Immature natural killer cell (primary cell): ENCODE results near the gene TERB1. TPM values are rescaled to one million over a fixed set of nuclear protein-coding genes. Genes with fewer than 3 reads are reported as not detected.

ENCODE experiments used
- DNase-seq, 3 donors: peaks; one replicate each; pipeline ENCODE4 v3.0.0; 2022; ENCODE audit warnings: mixed read lengths in 1 of 3
- H3K27ac Mint-ChIP-seq, 6 donors: one replicate each; pipeline ENCODE4 v1.8.0; 2020; ENCODE audit warnings: mixed read lengths in 6 of 6, mild to moderate bottlenecking in 5 of 6, inconsistent platforms in 4 of 6, moderate library complexity in 3 of 6
- H3K27me3 Mint-ChIP-seq, 3 donors: one replicate each; pipeline ENCODE4 v1.8.0; 2020 to 2021; ENCODE audit warnings: low read depth in 3 of 3, mild to moderate bottlenecking in 3 of 3, mixed read lengths in 3 of 3, moderate library complexity in 3 of 3, inconsistent platforms in 1 of 3
- H3K36me3 Mint-ChIP-seq, 3 donors: one replicate each; pipeline ENCODE4 v1.8.0; 2020; ENCODE audit warnings: mixed read lengths in 3 of 3, inconsistent platforms in 2 of 3, mild to moderate bottlenecking in 2 of 3
- H3K4me1 Mint-ChIP-seq, 2 donors: one replicate each; pipeline ENCODE4 v1.8.0; 2020; ENCODE audit warnings: inconsistent platforms in 2 of 2, mild to moderate bottlenecking in 2 of 2, mixed read lengths in 2 of 2, moderate library complexity in 1 of 2
- H3K4me3 Mint-ChIP-seq, 5 donors: one replicate each; pipeline ENCODE4 v1.8.0; 2020; ENCODE audit warnings: mild to moderate bottlenecking in 5 of 5, mixed read lengths in 5 of 5, inconsistent platforms in 3 of 5, moderate library complexity in 3 of 5
- H3K9me3 Mint-ChIP-seq, 6 donors: one replicate each; pipeline ENCODE4 v1.8.0; 2020; ENCODE audit warnings: mild to moderate bottlenecking in 6 of 6, mixed read lengths in 6 of 6, inconsistent platforms in 4 of 6, moderate library complexity in 3 of 6
- polyA plus RNA-seq, 3 donors: library from polyadenylated mRNA; unstranded; fragments of 300-500 nt; fragmentation: Illumina TruSeq; gene quantifications; one replicate each; pipeline ENCODE4 v1.2.3, GENCODE V29; 2021

Gene TERB1
- polyA plus RNA-seq, 3 donors from 2014 or later, result 0.11 TPM; not detected in 2

DNA sequence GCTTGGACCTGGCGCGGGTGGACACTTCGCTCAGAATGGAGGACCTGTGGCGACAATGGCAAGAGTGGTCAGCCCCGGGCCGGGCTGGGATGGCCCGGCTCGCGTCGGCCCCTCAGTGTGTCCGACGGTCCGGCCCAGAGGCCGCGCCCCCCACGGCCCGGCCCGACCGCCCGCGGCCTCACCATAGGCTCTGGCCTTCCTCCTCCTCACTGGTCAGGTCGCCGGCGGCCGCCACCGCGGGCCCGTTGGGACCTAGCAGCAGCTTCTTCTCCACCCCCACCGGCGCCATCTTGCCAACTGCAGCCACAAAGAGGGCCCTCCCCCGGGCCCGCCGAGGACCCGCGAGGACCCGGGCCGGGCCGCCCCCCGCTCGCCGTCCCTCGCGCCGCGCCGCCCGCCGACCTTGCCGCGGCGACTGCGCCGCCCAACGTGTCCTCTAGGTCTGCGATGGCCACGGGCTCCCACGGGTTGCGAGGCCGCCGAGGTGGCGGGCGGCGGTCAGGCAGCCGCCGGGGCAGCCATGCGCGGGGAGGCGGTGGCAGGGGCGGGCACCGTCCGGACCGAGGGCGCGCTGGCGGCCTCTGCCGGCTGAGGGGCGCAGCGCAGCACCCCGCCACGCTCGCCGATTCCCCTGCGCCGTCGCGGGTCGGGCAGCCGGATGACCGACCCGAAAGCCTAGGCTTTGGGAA is 49.9 kb downstream of the TERB1 start, which contains the start of gene DYNC1LI2:
Gene DYNC1LI2, minus strand, starts transcription at position 307 of the 689 bp plus-strand sequence. Its CDS starts 18 bp downstream, at position 289.
- H3K27me3 Mint-ChIP-seq, result peaks cover 0 to 14% (median 4%) of the 10 kb centered on the region in 3 donors
- DNase-seq, result peak; percentile 85 to 87 (median 86)
- peak within 1 kb of the TSS; percentile 87 to 96 (median 92) for H3K4me3 Mint-ChIP-seq
- H3K9me3 Mint-ChIP-seq, result no peaks in the 10 kb centered on the region
- H3K36me3 Mint-ChIP-seq, result peaks cover 0 to 9% (median 3%) of the 10 kb centered on the region in 3 donors
- H3K27ac Mint-ChIP-seq, result peak within 1 kb of the TSS; percentile 73 to 95 (median 90)
- peaks cover 41 to 45% of the 10 kb centered on the region in 2 donors for H3K4me1 Mint-ChIP-seq

DNA sequence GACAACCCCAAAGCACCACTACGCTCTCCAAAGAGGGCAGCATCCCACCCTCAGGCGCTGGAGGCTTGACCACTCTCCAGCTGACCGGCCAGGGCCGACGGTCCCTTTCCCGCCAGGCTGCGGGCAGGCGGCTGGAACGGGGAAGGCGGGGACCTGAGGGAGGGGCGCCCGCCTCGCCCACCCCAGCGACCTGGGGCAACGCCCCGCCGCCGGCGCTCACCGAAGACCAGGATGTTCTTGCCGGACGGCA is 50.4 kb downstream of the TERB1 start:
- H3K9me3 Mint-ChIP-seq, result no peaks in the 10 kb centered on the region
- DNase-seq, result no peak
- peaks cover 46 to 50% of the 10 kb centered on the region in 2 donors for H3K4me1 Mint-ChIP-seq
- peaks cover 0 to 13% (median 3%) of the 10 kb centered on the region in 3 donors for H3K36me3 Mint-ChIP-seq
- peak overlapping the region; percentile 73 to 95 (median 87) for H3K27ac Mint-ChIP-seq
- H3K4me3 Mint-ChIP-seq, result peak overlapping the region; percentile 82 to 96 (median 92)
- peaks cover 0 to 14% (median 4%) of the 10 kb centered on the region in 3 donors for H3K27me3 Mint-ChIP-seq

DNA sequence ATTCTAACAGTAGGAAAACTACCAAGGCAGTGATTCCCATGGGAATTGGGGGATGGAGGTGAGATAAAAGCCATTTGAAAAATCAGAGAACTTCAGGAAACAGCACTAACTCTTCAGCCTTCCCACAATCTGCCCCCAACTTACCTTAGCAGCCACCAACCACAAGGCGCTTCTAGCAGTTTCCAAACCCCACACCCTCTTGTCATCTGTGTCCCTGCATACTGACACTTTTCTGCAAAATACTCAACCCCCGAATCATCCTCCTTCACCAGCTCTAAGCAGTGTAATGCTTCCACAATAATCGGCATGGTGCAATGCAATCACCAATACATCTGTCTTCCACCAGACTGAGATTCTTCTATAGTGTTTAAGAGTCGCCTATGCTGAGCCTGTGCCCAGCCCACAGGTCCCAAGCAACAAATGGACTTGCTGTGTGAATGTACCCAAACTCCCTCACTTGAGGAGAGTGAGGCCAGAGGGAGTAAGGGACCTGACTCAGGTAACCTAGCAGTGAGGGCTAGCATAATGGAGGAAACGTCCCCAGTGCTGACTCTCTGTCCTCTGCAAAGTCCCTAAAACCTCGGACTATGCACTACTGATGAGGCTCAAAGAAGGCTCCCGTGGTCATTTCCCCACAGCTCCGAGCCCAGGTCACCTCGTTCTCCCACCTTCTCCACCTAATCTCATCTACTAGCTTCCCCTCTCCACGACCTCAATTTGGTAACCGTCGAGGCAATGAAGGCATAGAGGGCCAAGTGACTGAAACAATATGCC is 50.9 kb downstream of the TERB1 start:
- peak overlapping the region; percentile 73 to 95 (median 87) for H3K27ac Mint-ChIP-seq
- DNase-seq, result no peak
- H3K36me3 Mint-ChIP-seq, result peaks cover 0 to 13% (median 3%) of the 10 kb centered on the region in 3 donors
- no peaks in the 10 kb centered on the region for H3K9me3 Mint-ChIP-seq
- H3K4me1 Mint-ChIP-seq, result peaks cover 47 to 53% of the 10 kb centered on the region in 2 donors
- H3K4me3 Mint-ChIP-seq, result peak overlapping the region; percentile 82 to 96 (median 92)
- peaks cover 0 to 14% (median 4%) of the 10 kb centered on the region in 3 donors for H3K27me3 Mint-ChIP-seq

GRCh38 chr16:66746682-66747081 is 54.7 kb downstream of the TERB1 start:
- peak overlapping the region in 3 of 5 donors; percentile 14 to 50 (median 21) for H3K4me3 Mint-ChIP-seq
- DNase-seq, result peak; percentile 6 to 20 (median 20)
- no peaks in the 10 kb centered on the region for H3K9me3 Mint-ChIP-seq
- H3K36me3 Mint-ChIP-seq, result peaks cover 0 to 17% (median 3%) of the 10 kb centered on the region in 3 donors
- peak overlapping the region in 4 of 6 donors; percentile 8 to 82 (median 43) for H3K27ac Mint-ChIP-seq
- H3K4me1 Mint-ChIP-seq, result peaks cover 44 to 52% of the 10 kb centered on the region in 2 donors
- H3K27me3 Mint-ChIP-seq, result peaks cover 0 to 3% (median 0%) of the 10 kb centered on the region in 3 donors

DNA sequence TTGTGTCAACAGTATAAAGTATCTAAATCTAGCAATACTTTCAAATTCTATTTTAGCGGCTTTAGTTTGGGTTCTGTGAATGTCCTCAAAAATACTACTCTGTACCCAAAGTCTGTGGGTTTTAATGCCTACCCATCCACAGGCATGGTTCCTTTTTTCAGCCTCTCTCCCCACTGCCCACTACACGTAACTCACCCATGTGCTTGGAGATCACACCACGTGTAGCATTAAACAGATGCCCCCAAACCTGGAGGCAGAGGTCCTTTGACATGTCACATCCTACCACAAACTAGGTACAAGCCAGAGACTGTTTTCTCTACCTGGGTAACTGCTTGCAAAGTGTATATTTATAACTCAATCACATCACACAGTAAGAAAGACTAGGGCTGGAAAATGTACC is 55.3 kb downstream of the TERB1 start:
- Mint-ChIP-seq H3K36me3 (peaks cover 0 to 17% (median 6%) of the 10 kb centered on the region in 3 donors), H3K9me3 (no peaks in the 10 kb centered on the region), H3K4me3 (peak overlapping the region in 3 of 5 donors; percentile 20 to 43 (median 26)), H3K27me3 (peaks cover 0 to 3% (median 0%) of the 10 kb centered on the region in 3 donors), H3K27ac (peak overlapping the region; percentile 8 to 82 (median 36)), H3K4me1 (peaks cover 43 to 54% of the 10 kb centered on the region in 2 donors)
- no peak for DNase-seq

GRCh38 chr16:66741950-66742808 is 59.2 kb downstream of the TERB1 start:
- Mint-ChIP-seq H3K36me3 (peaks cover 0 to 23% (median 8%) of the 10 kb centered on the region in 3 donors), H3K4me3 (no peak overlapping the region), H3K27me3 (no peaks in the 10 kb centered on the region), H3K4me1 (peaks cover 30 to 51% of the 10 kb centered on the region in 2 donors), H3K27ac (no peak overlapping the region), H3K9me3 (no peaks in the 10 kb centered on the region)
- DNase-seq, result no peak

- H3K36me3 Mint-ChIP-seq, result peaks cover 0 to 23% (median 8%) of the 10 kb centered on the region in 3 donors
Measured at GRCh38 chr16:66741169-66741900, 60.0 kb downstream of the TERB1 start.

GRCh38 chr16:66740533-66740932 is 60.9 kb downstream of the TERB1 start:
- Mint-ChIP-seq H3K4me3 (no peak overlapping the region), H3K27me3 (no peaks in the 10 kb centered on the region), H3K27ac (peak overlapping the region in 4 of 6 donors; percentile 19 to 51 (median 36)), H3K9me3 (no peaks in the 10 kb centered on the region), H3K4me1 (peaks cover 17 to 36% of the 10 kb centered on the region in 2 donors), H3K36me3 (peaks cover 0 to 23% (median 9%) of the 10 kb centered on the region in 3 donors)
- no peak for DNase-seq

More at GRCh38 chr16:66741169-66741900, 60.0 kb downstream of the TERB1 start:
- Mint-ChIP-seq H3K4me3 (no peak overlapping the region), H3K4me1 (peaks cover 22 to 43% of the 10 kb centered on the region in 2 donors), H3K27ac (no peak overlapping the region), H3K27me3 (no peaks in the 10 kb centered on the region), H3K9me3 (no peaks in the 10 kb centered on the region)
- DNase-seq, result no peak

DNA sequence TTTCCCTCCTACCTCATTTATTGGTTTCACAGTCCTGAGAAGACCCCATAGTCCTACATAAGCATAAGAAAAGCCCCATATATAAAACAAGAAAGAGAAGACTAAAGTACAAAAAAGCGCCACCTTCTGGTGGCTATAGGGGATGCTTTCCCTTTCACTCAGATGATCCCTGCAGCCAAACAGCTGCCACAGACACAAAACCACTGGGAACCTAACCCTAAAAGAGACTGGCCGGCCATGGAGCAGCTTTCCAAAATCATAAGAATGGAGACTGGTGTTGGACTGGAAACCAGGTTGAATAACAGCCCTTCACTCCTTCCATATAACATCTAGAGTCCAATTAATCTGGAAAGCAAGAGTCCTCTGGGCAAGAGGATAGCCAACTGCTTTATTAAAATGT is 61.4 kb downstream of the TERB1 start:
- Mint-ChIP-seq H3K4me1 (peaks cover 17 to 36% of the 10 kb centered on the region in 2 donors), H3K36me3 (peaks cover 0 to 23% (median 9%) of the 10 kb centered on the region in 3 donors), H3K27me3 (no peaks in the 10 kb centered on the region), H3K27ac (peak overlapping the region in 2 of 6 donors; percentile 18 to 59), H3K4me3 (no peak overlapping the region), H3K9me3 (no peaks in the 10 kb centered on the region)
- DNase-seq, result peak in 2 of 3 donors; percentile 16 to 26

DNA sequence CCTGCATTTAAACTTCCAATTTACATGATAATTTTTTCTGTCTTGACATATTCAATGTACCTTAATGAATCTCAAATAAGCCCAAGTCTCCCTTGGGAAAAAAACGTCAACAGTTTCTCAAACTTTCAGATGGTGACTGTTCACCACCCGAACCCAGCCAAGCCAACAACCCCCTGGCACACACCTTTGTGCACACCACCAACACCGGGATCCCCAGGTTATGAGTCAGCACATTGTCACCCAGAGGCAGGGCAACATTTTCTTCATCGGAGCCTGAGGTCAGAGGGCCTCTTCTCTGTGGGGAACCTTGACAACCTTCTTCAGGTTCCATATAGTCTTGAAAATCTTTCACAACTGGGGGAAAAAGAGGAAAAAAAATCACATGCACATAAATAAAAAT is 65.5 kb downstream of the TERB1 start:
- H3K36me3 Mint-ChIP-seq, result peaks cover 15 to 49% (median 27%) of the 10 kb centered on the region in 3 donors
- H3K27me3 Mint-ChIP-seq, result peaks cover 0 to under 1% (median 0%) of the 10 kb centered on the region in 3 donors
- H3K9me3 Mint-ChIP-seq, result no peaks in the 10 kb centered on the region
- H3K27ac Mint-ChIP-seq, result no peak overlapping the region
- peaks cover 15 to 25% of the 10 kb centered on the region in 2 donors for H3K4me1 Mint-ChIP-seq
- DNase-seq, result no peak
- no peak overlapping the region for H3K4me3 Mint-ChIP-seq

GRCh38 chr16:66731101-66731500 is 70.3 kb downstream of the TERB1 start:
- peaks cover 20 to 49% (median 31%) of the 10 kb centered on the region in 3 donors for H3K36me3 Mint-ChIP-seq
- no peak overlapping the region for H3K4me3 Mint-ChIP-seq
- no peak for DNase-seq
- no peaks in the 10 kb centered on the region for H3K9me3 Mint-ChIP-seq
- H3K4me1 Mint-ChIP-seq, result peaks cover 1 to 7% of the 10 kb centered on the region in 2 donors
- peaks cover 0 to 2% (median 0%) of the 10 kb centered on the region in 3 donors for H3K27me3 Mint-ChIP-seq
- no peak overlapping the region for H3K27ac Mint-ChIP-seq

GRCh38 chr16:66728804-66729203 is 72.6 kb downstream of the TERB1 start:
- Mint-ChIP-seq H3K27me3 (peaks cover 0 to 2% (median 2%) of the 10 kb centered on the region in 3 donors), H3K4me1 (peaks cover 1 to 7% of the 10 kb centered on the region in 2 donors), H3K27ac (peak overlapping the region in 1 of 6 donors; percentile 29), H3K4me3 (no peak overlapping the region), H3K9me3 (no peaks in the 10 kb centered on the region), H3K36me3 (peaks cover 20 to 63% (median 28%) of the 10 kb centered on the region in 3 donors)
- DNase-seq, result no peak
